NB4 (cell line): ENCODE data around the gene TRIM62.

ENCODE experiments used
- MYC ChIP-seq: IDR thresholded peaks from 2 replicates; pipeline ENCODE4 v1.6.1; 2011; ENCODE audit warnings: low read depth, low read length
- POLR2A ChIP-seq: IDR thresholded peaks from 2 replicates; pipeline ENCODE4 v1.6.1; 2011; ENCODE audit warnings: mild to moderate bottlenecking; ENCODE audit not compliant: insufficient read length; ENCODE audit errors: extremely low read depth
- TF ChIP-seq, protein P1 (sequence below): IDR thresholded peaks from 2 replicates; pipeline ENCODE4 v1.6.1; 2011; ENCODE audit warnings: low read depth, low read length
- TF ChIP-seq, protein P2 (sequence below): IDR thresholded peaks from one replicate; pipeline ENCODE4 v1.5.1; 2012; ENCODE audit warnings: low read depth, low read length

- TF ChIP-seq, protein P1, sequence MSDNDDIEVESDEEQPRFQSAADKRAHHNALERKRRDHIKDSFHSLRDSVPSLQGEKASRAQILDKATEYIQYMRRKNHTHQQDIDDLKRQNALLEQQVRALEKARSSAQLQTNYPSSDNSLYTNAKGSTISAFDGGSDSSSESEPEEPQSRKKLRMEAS: no peak
- TF ChIP-seq POLR2A (no peak), MYC (no peak)
- TF ChIP-seq, protein P2, sequence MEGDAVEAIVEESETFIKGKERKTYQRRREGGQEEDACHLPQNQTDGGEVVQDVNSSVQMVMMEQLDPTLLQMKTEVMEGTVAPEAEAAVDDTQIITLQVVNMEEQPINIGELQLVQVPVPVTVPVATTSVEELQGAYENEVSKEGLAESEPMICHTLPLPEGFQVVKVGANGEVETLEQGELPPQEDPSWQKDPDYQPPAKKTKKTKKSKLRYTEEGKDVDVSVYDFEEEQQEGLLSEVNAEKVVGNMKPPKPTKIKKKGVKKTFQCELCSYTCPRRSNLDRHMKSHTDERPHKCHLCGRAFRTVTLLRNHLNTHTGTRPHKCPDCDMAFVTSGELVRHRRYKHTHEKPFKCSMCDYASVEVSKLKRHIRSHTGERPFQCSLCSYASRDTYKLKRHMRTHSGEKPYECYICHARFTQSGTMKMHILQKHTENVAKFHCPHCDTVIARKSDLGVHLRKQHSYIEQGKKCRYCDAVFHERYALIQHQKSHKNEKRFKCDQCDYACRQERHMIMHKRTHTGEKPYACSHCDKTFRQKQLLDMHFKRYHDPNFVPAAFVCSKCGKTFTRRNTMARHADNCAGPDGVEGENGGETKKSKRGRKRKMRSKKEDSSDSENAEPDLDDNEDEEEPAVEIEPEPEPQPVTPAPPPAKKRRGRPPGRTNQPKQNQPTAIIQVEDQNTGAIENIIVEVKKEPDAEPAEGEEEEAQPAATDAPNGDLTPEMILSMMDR: no peak
Measured at GRCh38 chr1:33097137-33097611, 84.7 kb downstream of the TRIM62 start.
